Activated effector memory CD4-positive, alpha-beta T cell treated with Interleukin-2 at 50 U/mL for 16 hours (primary cell): ENCODE data around the gene MCOLN3.
A peak's percentile ranks its signal among the peaks of the same experiment; 100 is the strongest.
"Not testable (repeated sequence)": the region's sequence is repeated elsewhere in the genome, so short reads cannot be mapped to it uniquely, and the experiment has no call there.

ENCODE experiments used
- DNase-seq: peaks from one replicate; pipeline ENCODE4 v3.0.0-alpha.2; 2020

MCOLN3 gene

GRCh38 chr1:85047472-85048295, 616 bp downstream of the MCOLN3 start:
- peak; percentile 2 for DNase-seq

GRCh38 chr1:85047144-85047471, 1.2 kb downstream of the MCOLN3 start:
- DNase-seq, result no peak

GRCh38 chr1:85042413-85042812, 5.9 kb downstream of the MCOLN3 start:
- no peak for DNase-seq

- no peak for DNase-seq
Observed at GRCh38 chr1:85041793-85042192, 6.5 kb downstream of the MCOLN3 start.

- DNase-seq, result no peak
Observed at GRCh38 chr1:85033221-85033620, 15.1 kb downstream of the MCOLN3 start.

- DNase-seq, result no peak
Observed at GRCh38 chr1:85030536-85030935, 17.8 kb downstream of the MCOLN3 start.

GRCh38 chr1:85028151-85028550, 20.1 kb downstream of the MCOLN3 start:
- no peak for DNase-seq

- DNase-seq, result no peak
Observed at GRCh38 chr1:85027242-85027983, 20.9 kb downstream of the MCOLN3 start.

- no peak for DNase-seq
Observed at GRCh38 chr1:85025940-85026339, 22.4 kb downstream of the MCOLN3 start.

- no peak for DNase-seq
Observed at GRCh38 chr1:85024736-85025135, 23.6 kb downstream of the MCOLN3 start.

- no peak for DNase-seq
Observed at GRCh38 chr1:85022700-85023099, 25.6 kb downstream of the MCOLN3 start.

- no peak for DNase-seq
Observed at GRCh38 chr1:85019994-85020393, 28.3 kb downstream of the MCOLN3 start.

- no peak for DNase-seq
Observed at GRCh38 chr1:85015826-85016225, 32.5 kb downstream of the MCOLN3 start.

GRCh38 chr1:85005641-85006040, 42.7 kb downstream of the MCOLN3 start:
- DNase-seq, result not testable (repeated sequence)

- no peak for DNase-seq
Observed at GRCh38 chr1:85001742-85002141, 46.6 kb downstream of the MCOLN3 start.

GRCh38 chr1:84998642-84999280, 49.5 kb downstream of the MCOLN3 start:
- DNase-seq, result peak; percentile 48

- DNase-seq, result peak; percentile 8
Observed at GRCh38 chr1:84997667-84998600, 50.4 kb downstream of the MCOLN3 start.

- peak; percentile 58 for DNase-seq
Observed at GRCh38 chr1:84996846-84997666, 51.2 kb downstream of the MCOLN3 start, which contains the start of gene MCOLN2. Gene MCOLN2, minus strand, starts transcription at chr1:84997113. Its CDS starts 241 bp downstream, at chr1:84996872.

- DNase-seq, result no peak
Observed at GRCh38 chr1:84995484-84996334, 52.6 kb downstream of the MCOLN3 start.

GRCh38 chr1:84991097-84991920, 57.0 kb downstream of the MCOLN3 start:
- DNase-seq, result no peak
